HG03571 (cell line): Measurements from ENCODE around the gene AKAP12.
"Not testable (repeated sequence)": the region's sequence is repeated elsewhere in the genome, so short reads cannot be mapped to it uniquely, and the experiment has no call there.

Source experiments
- ATAC-seq: cut with Tn5 transposase; IDR thresholded peaks from one replicate; pipeline ENCODE4 v1.9.1; 2021; ENCODE audit not compliant: unreplicated experiment

Gene AKAP12

GRCh38 chr6:151340219-151340978 lies 100.6 kb downstream of the AKAP12 start:
- no peak for ATAC-seq

- ATAC-seq, result no peak
These were observed 101.9 kb downstream of the AKAP12 start for GRCh38 chr6:151341476-151342195.

DNA sequence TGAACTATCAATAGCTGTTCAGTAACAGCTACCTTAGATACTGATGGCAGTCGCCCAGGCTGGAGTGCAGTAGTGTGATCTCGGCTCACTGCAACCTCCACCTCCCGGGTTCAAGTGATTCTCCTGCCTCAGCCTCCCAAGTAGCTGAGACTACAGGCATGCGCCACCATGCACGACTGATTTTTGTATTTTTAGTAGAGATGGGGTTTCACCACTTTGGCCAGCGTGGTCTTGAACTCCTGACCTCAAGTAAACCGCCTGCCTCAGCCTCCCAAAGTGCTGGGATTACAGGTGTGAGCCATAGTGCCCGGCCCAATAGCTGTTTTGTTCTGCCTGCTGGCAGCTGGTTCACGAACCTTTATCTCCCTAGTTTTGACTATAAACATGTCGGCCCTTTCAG lies 103.0 kb downstream of the AKAP12 start:
- ATAC-seq, result not testable (repeated sequence)

DNA sequence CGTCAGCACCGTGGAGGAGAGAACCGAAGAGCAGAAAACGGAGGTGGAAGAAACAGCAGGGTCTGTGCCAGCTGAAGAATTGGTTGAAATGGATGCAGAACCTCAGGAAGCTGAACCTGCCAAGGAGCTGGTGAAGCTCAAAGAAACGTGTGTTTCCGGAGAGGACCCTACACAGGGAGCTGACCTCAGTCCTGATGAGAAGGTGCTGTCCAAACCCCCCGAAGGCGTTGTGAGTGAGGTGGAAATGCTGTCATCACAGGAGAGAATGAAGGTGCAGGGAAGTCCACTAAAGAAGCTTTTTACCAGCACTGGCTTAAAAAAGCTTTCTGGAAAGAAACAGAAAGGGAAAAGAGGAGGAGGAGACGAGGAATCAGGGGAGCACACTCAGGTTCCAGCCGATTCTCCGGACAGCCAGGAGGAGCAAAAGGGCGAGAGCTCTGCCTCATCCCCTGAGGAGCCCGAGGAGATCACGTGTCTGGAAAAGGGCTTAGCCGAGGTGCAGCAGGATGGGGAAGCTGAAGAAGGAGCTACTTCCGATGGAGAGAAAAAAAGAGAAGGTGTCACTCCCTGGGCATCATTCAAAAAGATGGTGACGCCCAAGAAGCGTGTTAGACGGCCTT lies 110.0 kb downstream of the AKAP12 start:
- no peak for ATAC-seq

- no peak for ATAC-seq
These were observed 110.8 kb downstream of the AKAP12 start for GRCh38 chr6:151350442-151351145.

- ATAC-seq, result no peak
These were observed 111.5 kb downstream of the AKAP12 start for GRCh38 chr6:151351146-151351700.

GRCh38 chr6:151351731-151352130 lies 112.0 kb downstream of the AKAP12 start:
- ATAC-seq, result no peak

DNA sequence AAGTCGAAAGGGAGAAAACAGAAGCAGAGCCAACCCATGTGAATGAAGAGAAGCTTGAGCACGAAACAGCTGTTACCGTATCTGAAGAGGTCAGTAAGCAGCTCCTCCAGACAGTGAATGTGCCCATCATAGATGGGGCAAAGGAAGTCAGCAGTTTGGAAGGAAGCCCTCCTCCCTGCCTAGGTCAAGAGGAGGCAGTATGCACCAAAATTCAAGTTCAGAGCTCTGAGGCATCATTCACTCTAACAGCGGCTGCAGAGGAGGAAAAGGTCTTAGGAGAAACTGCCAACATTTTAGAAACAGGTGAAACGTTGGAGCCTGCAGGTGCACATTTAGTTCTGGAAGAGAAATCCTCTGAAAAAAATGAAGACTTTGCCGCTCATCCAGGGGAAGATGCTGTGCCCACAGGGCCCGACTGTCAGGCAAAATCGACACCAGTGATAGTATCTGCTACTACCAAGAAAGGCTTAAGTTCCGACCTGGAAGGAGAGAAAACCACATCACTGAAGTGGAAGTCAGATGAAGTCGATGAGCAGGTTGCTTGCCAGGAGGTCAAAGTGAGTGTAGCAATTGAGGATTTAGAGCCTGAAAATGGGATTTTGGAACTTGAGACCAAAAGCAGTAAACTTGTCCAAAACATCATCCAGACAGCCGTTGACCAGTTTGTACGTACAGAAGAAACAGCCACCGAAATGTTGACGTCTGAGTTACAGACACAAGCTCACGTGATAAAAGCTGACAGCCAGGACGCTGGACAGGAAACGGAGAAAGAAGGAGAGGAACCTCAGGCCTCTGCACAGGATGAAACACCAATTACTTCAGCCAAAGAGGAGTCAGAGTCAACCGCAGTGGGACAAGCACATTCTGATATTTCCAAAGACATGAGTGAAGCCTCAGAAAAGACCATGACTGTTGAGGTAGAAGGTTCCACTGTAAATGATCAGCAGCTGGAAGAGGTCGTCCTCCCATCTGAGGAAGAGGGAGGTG lies 112.9 kb downstream of the AKAP12 start:
- ATAC-seq, result no peak

GRCh38 chr6:151353795-151354194 lies 114.0 kb downstream of the AKAP12 start:
- ATAC-seq, result no peak

- not testable (repeated sequence) for ATAC-seq
These were observed 117.2 kb downstream of the AKAP12 start for GRCh38 chr6:151356983-151357382.

DNA sequence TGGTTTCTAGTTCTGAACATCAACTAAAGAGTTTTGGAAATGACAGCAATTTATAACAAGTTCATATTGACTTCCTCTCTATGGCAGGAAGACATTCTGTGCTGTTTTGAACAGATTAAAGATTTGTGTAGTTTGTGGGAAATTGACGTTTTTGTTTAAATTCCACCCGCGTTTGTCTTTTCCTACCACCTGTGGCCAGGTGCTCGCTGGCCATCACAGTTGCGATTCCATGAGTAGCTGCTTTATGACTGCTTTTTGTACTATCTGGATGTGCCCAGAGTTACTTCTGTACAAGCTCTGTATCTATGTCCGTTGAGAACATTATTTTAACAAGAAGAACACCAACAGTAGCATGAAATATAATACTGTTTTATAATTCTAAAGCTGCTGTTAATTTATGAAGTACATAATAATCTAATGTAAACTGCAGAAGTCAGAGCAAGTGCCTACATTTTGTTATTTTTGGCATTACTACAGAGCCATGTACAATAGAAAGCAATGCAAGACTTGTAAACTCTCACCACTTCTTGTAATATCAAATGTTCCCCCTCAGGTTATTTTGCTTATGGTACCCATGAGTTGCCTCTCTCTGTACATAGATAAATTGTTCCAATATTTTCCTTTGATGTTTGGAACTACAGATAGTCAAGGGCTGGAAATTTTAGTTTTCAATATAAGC lies 118.1 kb downstream of the AKAP12 start:
- no peak for ATAC-seq

GRCh38 chr6:151358475-151358874 lies 118.7 kb downstream of the AKAP12 start:
- ATAC-seq, result no peak

GRCh38 chr6:151359486-151359885 lies 119.7 kb downstream of the AKAP12 start:
- no peak for ATAC-seq

GRCh38 chr6:151365233-151365632 lies 125.5 kb downstream of the AKAP12 start:
- ATAC-seq, result no peak

DNA sequence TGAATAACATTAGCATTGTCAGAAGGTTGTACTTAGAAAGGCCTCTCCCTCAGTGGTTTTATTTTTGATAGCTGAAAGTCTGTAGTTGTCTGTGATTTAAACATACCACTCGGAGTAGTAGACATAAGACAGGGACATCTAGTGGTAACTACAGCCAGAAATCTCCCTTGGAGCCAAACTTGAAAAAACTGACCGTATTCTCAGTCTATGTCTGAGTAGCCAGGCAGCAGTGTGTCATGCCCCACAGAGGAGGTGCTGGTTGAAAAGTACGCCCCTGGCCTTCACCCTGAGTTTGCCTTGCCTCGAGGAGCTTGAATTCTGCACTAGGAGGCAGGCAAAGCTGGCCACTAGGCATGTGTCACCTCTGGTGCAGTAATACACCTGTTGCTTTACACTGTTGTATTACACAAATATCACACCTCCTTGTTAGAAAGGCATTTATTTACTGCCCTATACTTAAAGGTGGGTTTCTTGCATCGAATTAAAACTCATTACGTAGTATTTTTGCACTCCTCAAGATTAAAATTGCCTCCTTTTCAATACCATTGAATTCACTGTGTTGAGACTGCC lies 130.8 kb downstream of the AKAP12 start:
- ATAC-seq, result no peak

DNA sequence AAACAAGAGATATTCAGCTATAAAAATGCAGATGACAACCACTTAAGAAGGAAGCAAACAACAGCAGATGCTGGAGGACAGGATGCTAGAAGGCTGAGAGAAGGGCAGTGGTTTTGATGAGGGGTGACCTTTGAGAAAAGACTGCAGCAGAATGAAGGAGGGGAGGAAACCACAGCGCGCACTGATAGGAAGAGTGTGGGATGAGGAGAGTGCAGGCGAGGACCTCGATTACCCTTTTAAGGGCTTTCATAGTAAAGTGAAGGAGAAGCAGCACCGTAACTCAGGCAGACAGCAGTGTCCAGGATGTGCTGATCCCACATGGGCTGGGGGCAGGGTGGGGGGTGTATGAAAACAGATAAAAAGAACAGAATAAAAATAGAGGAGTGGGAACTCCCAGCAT lies 132.4 kb downstream of the AKAP12 start:
- ATAC-seq, result no peak

- ATAC-seq, result no peak
These were observed 134.4 kb downstream of the AKAP12 start for GRCh38 chr6:151374036-151374683.

DNA sequence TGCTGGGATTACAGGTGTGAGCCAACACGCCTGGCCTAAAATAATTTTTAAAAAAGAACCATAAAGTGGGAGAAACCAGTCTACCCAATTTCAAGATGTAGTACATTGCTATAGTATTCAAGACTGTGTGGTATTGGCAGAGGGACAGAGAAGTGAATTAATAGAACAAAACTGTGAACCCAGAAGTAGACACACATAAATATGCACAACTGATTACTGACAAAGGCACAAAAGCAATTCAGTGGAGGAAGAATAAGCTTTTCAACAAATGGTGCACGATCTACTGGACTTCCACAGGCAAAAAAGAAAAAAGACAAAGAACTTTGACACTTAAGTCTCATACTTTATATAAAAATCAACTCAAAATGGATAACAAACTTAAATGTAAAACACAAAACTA lies 136.1 kb downstream of the AKAP12 start:
- ATAC-seq, result no peak

DNA sequence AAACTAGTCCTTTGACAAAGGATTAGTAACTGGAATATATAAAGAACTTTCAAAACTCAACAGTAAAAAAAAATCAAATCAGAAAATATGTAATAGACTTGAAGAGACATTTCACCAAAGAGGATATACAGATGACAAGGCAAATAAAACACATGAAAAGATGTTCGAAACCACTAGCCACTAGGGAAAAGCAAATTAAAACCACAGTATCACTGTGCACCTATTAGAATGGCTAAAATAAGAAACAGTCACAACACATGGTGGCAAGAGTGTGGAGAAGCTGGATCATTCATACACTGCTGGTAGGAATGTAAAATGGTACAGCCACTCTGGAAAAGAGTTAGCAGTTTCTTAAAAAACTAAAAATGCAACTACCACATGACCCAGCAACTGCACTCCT lies 136.7 kb downstream of the AKAP12 start:
- no peak for ATAC-seq
